HFFc6 (cell line): ENCODE data around the gene ACSL1. TPM values are rescaled to one million over a fixed set of nuclear protein-coding genes. Genes with fewer than 3 reads are reported as not detected.

Experiments used
- DNase-seq: peaks from one replicate; pipeline ENCODE4 v3.0.0-alpha.2; 2018
- H3K27ac Mint-ChIP-seq: 2 replicates; pipeline ENCODE4 v1.8.0; 2020; ENCODE audit warnings: mild to moderate bottlenecking, mixed read lengths
- H3K27me3 Mint-ChIP-seq: 2 replicates; pipeline ENCODE4 v1.8.0; 2021; ENCODE audit warnings: mild to moderate bottlenecking, moderate library complexity, mixed read lengths; ENCODE audit not compliant: insufficient read depth
- H3K36me3 Mint-ChIP-seq: 2 replicates; pipeline ENCODE4 v1.8.0; 2021; ENCODE audit warnings: low read depth, mixed read lengths
- H3K4me1 Mint-ChIP-seq: 2 replicates; pipeline ENCODE4 v1.8.0; 2020; ENCODE audit warnings: low read depth, mixed read lengths
- H3K4me3 Mint-ChIP-seq: 2 replicates; pipeline ENCODE4 v1.8.0; 2020; ENCODE audit warnings: mild to moderate bottlenecking, moderate library complexity, mixed read lengths
- H3K9me3 Mint-ChIP-seq: 2 replicates; pipeline ENCODE4 v1.8.0; 2020; ENCODE audit warnings: mild to moderate bottlenecking, mixed read lengths
- CTCF ChIP-seq: fragments of 200-600 bp; sonication (generic); IDR thresholded peaks from 2 replicates; pipeline ENCODE4 v1.5.0; 2021; ENCODE audit warnings: antibody characterized with exemption, mild to moderate bottlenecking
- microRNA-seq: library from miRNA; unstranded; fragments of <30 nt; microRNA quantifications from one replicate; pipeline ENCODE4, GENCODE V29; 2019
- total RNA-seq, 6 experiments: library from RNA; stranded (reverse); fragmentation: NEBNext Ultra II Directional; extraction: Animal tissue kit (Norgen Biotek cat#: 25700); gene quantifications; 2 replicates in 1 of 6; 3 replicates in 5 of 6; pipeline ENCODE4 v1.2.3, GENCODE V29; 2021

Gene ACSL1
- total RNA-seq, 6 experiments from 2014 or later: 21.7 to 24.0 (median 22.9) TPM

- no peaks in the 10 kb centered on the region for H3K9me3 Mint-ChIP-seq
- H3K36me3 Mint-ChIP-seq: peaks cover 30% of the 10 kb centered on the region; the same call in 1 of the 2 replicates
- DNase-seq: no peak
- H3K27ac Mint-ChIP-seq: no peak overlapping the region
- H3K4me1 Mint-ChIP-seq: peaks cover 2% of the 10 kb centered on the region; the same call in 1 of the 2 replicates
- TF ChIP-seq CTCF: no peak
- no peak overlapping the region for H3K4me3 Mint-ChIP-seq
- H3K27me3 Mint-ChIP-seq: no peaks in the 10 kb centered on the region
Measured at GRCh38 chr4:184705692-184706091, 120.1 kb downstream of the ACSL1 start.

Small RNA genes within 50 kb of the gene (microRNA-seq; reads per million reads assigned to microRNA genes)
- not detected for gene MIR3945

Other genes with a start within 250 kb of the ACSL1 start
- 10 to 100 TPM; 25.8 to 31.6 (median 26.5) TPM for gene CASP3, start 176.5 kb downstream of the ACSL1 start, total RNA-seq
- 10 to 100 TPM in 4 of 6 experiments, 1 to 10 TPM in 2; 9.0 to 11.3 (median 10.8) TPM for gene PRIMPOL, start 176.2 kb downstream of the ACSL1 start, total RNA-seq
- 10 to 100 TPM in 5 of 6 experiments, 1 to 10 TPM in 1; 8.8 to 19.1 (median 17.0) TPM for gene CENPU, start 91.9 kb downstream of the ACSL1 start, total RNA-seq
- not detected for gene HELT, start 192.5 kb upstream of the ACSL1 start, total RNA-seq